ENCODE measurements around the gene KCNAB1.

The KCNAB1 gene

GRCh38 chr3:156434921-156435320, 314.5 kb downstream of the KCNAB1 start:
- TF ChIP-seq CTCF (IDR thresholded peaks at IDR 0.05; ENCODE audit: low read depth, low read length) = no peak
- in situ Hi-C loops (cut with HindIII; ENCODE audit: low sequenced_read_pairs) = no loop called here
- no peak for DNase-seq (ENCODE audit: low read depth, low spot score)
- no peak overlapping the region for H3K4me3 ChIP-seq (ENCODE audit: low read depth, low read length)

- in situ Hi-C loops (cut with HindIII; ENCODE audit: low sequenced_read_pairs) = no loop called here
- DNase-seq (ENCODE audit: low read depth, low spot score) = no peak
Observed at GRCh38 chr3:156443079-156443478, 322.7 kb downstream of the KCNAB1 start.

GRCh38 chr3:156445117-156446090, 325.0 kb downstream of the KCNAB1 start:
- DNase-seq (ENCODE audit: low read depth, low spot score) = no peak
- no peak overlapping the region for H3K4me3 ChIP-seq (ENCODE audit: low read depth, low read length)
- in situ Hi-C loops (cut with HindIII; ENCODE audit: low sequenced_read_pairs) = no loop called here
- no peak for TF ChIP-seq CTCF (IDR thresholded peaks at IDR 0.05; ENCODE audit: low read depth, low read length)

More at GRCh38 chr3:156443079-156443478, 322.7 kb downstream of the KCNAB1 start:
- no peak overlapping the region for H3K4me3 ChIP-seq (ENCODE audit: low read depth, low read length)
- no peak for TF ChIP-seq CTCF (IDR thresholded peaks at IDR 0.05; ENCODE audit: low read depth, low read length)

GRCh38 chr3:156448300-156448699, 327.9 kb downstream of the KCNAB1 start:
- no peak overlapping the region for H3K4me3 ChIP-seq (ENCODE audit: low read depth, low read length)
- peak; percentile 43 for DNase-seq (ENCODE audit: low read depth, low spot score)
- peak; percentile 73 for TF ChIP-seq CTCF (IDR thresholded peaks at IDR 0.05; ENCODE audit: low read depth, low read length)
- in situ Hi-C loops (cut with HindIII; ENCODE audit: low sequenced_read_pairs) = no loop called here

GRCh38 chr3:156449710-156450574, 329.6 kb downstream of the KCNAB1 start:
- DNase-seq (ENCODE audit: low read depth, low spot score) = peak; percentile 36
- in situ Hi-C loops (cut with HindIII; ENCODE audit: low sequenced_read_pairs) = no loop called here
- TF ChIP-seq CTCF (IDR thresholded peaks at IDR 0.05; ENCODE audit: low read depth, low read length) = peak; percentile 66
- H3K4me3 ChIP-seq (ENCODE audit: low read depth, low read length) = no peak overlapping the region

GRCh38 chr3:156455839-156456238, 335.5 kb downstream of the KCNAB1 start:
- TF ChIP-seq CTCF (IDR thresholded peaks at IDR 0.05; ENCODE audit: low read depth, low read length) = no peak
- DNase-seq (ENCODE audit: low read depth, low spot score) = no peak
- H3K4me3 ChIP-seq (ENCODE audit: low read depth, low read length) = no peak overlapping the region
- in situ Hi-C loops (cut with HindIII; ENCODE audit: low sequenced_read_pairs) = no loop called here
